Loucy (cell line): ENCODE measurements around the gene STAC.

Experiments
- H2AFZ ChIP-seq: fragments of 200-600 bp; sonication (generic); 2 replicates; pipeline ENCODE4 v1.6.0; 2016; ENCODE audit warnings: antibody characterized with exemption, mild to moderate bottlenecking, low read length, moderate library complexity
- H3F3A ChIP-seq: fragments of 200-600 bp; 2 replicates; pipeline ENCODE4 v1.6.0; 2016; ENCODE audit warnings: antibody characterized with exemption, low read depth, mild to moderate bottlenecking
- H3K27me3 ChIP-seq: fragments of 200-600 bp; sonication (generic); 2 replicates; pipeline ENCODE4 v1.6.1; 2014; ENCODE audit warnings: low read length, mild to moderate bottlenecking; ENCODE audit not compliant: insufficient read depth, poor library complexity, severe bottlenecking
- H3K36me3 ChIP-seq: fragments of 200-600 bp; sonication (generic); 2 replicates; pipeline ENCODE4 v1.6.1; 2016; ENCODE audit warnings: low read length; ENCODE audit not compliant: insufficient read depth
- H3K4me1 ChIP-seq: fragments of 200-600 bp; sonication (generic); 2 replicates; pipeline ENCODE4 v1.5.1; 2014; ENCODE audit warnings: low read length, mild to moderate bottlenecking; ENCODE audit not compliant: insufficient read depth, poor library complexity, severe bottlenecking
- H3K4me2 ChIP-seq: fragments of 200-600 bp; sonication (generic); 2 replicates; pipeline ENCODE4 v1.6.0; 2014; ENCODE audit warnings: antibody characterized with exemption, low read length, low read depth, mild to moderate bottlenecking; ENCODE audit not compliant: poor library complexity, severe bottlenecking
- H3K4me3 ChIP-seq: fragments of 200-600 bp; sonication (generic); 2 replicates; pipeline ENCODE4 v1.5.1; 2014; ENCODE audit warnings: low read length, mild to moderate bottlenecking, mixed read lengths; ENCODE audit not compliant: poor library complexity, severe bottlenecking
- H3K79me2 ChIP-seq: fragments of 200-600 bp; sonication (generic); 2 replicates; pipeline ENCODE4 v1.6.1; 2014; ENCODE audit warnings: low read length; ENCODE audit not compliant: insufficient read depth
- H3K9ac ChIP-seq: fragments of 200-600 bp; sonication (generic); 2 replicates; pipeline ENCODE4 v1.6.0; 2014; ENCODE audit warnings: mild to moderate bottlenecking, low read depth, low read length, moderate library complexity; ENCODE audit not compliant: poor library complexity, severe bottlenecking
- H3K9me2 ChIP-seq: fragments of 200-600 bp; sonication (generic); replicated peaks from 2 replicates; pipeline ENCODE4 v1.6.1; 2016; ENCODE audit warnings: low read depth, low read length, mixed read lengths
- H3K9me3 ChIP-seq: fragments of 200-600 bp; sonication (generic); 2 replicates; pipeline ENCODE4 v1.6.1; 2014; ENCODE audit warnings: mild to moderate bottlenecking, antibody characterized with exemption, low read length, low read depth; ENCODE audit not compliant: insufficient read depth
- H4K20me1 ChIP-seq: fragments of 200-600 bp; sonication (generic); 2 replicates; pipeline ENCODE4 v1.6.0; 2014; ENCODE audit warnings: antibody characterized with exemption, low read length, mild to moderate bottlenecking; ENCODE audit not compliant: insufficient read depth, poor library complexity, severe bottlenecking
- EZH2phosphoT487 ChIP-seq: fragments of 200-600 bp; IDR thresholded peaks from 2 replicates; pipeline ENCODE4 v1.6.1; 2018; ENCODE audit warnings: antibody characterized with exemption, mild to moderate bottlenecking, moderate library complexity, borderline replicate concordance
- TF ChIP-seq, protein P1 (sequence below): fragments of 200-600 bp; sonication (generic); conservative IDR thresholded peaks from 2 replicates; pipeline ENCODE4 v1.5.1; 2014; ENCODE audit warnings: mild to moderate bottlenecking, antibody characterized with exemption, low read length

The STAC gene

GRCh38 chr3:36512555-36512954 lies 132.3 kb downstream of the STAC start:
- H3K36me3 ChIP-seq, result peaks cover 10% of the 10 kb centered on the region; the same call in 1 of the 2 replicates
- no peaks in the 10 kb centered on the region for H3K79me2 ChIP-seq
- no peak overlapping the region for H3K4me2 ChIP-seq
- H2AFZ ChIP-seq, result no peak overlapping the region
- no peak overlapping the region for H3K4me3 ChIP-seq
- no peaks in the 10 kb centered on the region for H4K20me1 ChIP-seq
- H3K27me3 ChIP-seq, result no peaks in the 10 kb centered on the region
- H3K9ac ChIP-seq, result no peak overlapping the region
- H3K9me3 ChIP-seq, result no peaks in the 10 kb centered on the region
- no peaks in the 10 kb centered on the region for H3K4me1 ChIP-seq
- no peaks in the 10 kb centered on the region for H3K9me2 ChIP-seq
- H3F3A ChIP-seq, result no peaks in the 10 kb centered on the region
- TF ChIP-seq EZH2phosphoT487, result no peak
- TF ChIP-seq, protein P1, sequence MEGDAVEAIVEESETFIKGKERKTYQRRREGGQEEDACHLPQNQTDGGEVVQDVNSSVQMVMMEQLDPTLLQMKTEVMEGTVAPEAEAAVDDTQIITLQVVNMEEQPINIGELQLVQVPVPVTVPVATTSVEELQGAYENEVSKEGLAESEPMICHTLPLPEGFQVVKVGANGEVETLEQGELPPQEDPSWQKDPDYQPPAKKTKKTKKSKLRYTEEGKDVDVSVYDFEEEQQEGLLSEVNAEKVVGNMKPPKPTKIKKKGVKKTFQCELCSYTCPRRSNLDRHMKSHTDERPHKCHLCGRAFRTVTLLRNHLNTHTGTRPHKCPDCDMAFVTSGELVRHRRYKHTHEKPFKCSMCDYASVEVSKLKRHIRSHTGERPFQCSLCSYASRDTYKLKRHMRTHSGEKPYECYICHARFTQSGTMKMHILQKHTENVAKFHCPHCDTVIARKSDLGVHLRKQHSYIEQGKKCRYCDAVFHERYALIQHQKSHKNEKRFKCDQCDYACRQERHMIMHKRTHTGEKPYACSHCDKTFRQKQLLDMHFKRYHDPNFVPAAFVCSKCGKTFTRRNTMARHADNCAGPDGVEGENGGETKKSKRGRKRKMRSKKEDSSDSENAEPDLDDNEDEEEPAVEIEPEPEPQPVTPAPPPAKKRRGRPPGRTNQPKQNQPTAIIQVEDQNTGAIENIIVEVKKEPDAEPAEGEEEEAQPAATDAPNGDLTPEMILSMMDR, result no peak

DNA sequence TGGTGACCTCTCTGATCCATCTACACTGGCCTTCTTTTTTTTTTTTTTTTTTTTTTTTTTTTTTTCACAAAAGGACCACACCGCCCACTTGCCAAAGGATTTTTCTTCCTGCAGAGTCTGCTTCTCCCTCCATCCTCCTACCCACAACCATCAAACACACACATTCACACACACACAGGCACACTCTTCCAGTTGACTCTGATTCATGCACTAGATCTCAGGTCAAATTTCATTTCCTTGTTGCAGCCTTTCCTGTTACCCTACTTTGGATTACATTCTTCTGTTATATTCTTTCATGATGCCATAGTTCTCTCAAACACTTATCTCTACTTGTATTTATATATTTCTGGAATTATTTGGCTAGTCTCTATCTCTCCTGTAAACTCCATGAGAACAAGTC lies 133.9 kb downstream of the STAC start:
- no peaks in the 10 kb centered on the region for H3K79me2 ChIP-seq
- no peak overlapping the region for H2AFZ ChIP-seq
- no peak overlapping the region for H3K4me3 ChIP-seq
- no peaks in the 10 kb centered on the region for H3F3A ChIP-seq
- TF ChIP-seq, protein P1, result no peak
- TF ChIP-seq EZH2phosphoT487, result no peak
- no peaks in the 10 kb centered on the region for H3K27me3 ChIP-seq
- no peak overlapping the region for H3K9ac ChIP-seq
- H4K20me1 ChIP-seq, result no peaks in the 10 kb centered on the region
- no peaks in the 10 kb centered on the region for H3K9me2 ChIP-seq
- H3K36me3 ChIP-seq, result peaks cover 6% of the 10 kb centered on the region; the same call in 1 of the 2 replicates
- H3K9me3 ChIP-seq, result no peaks in the 10 kb centered on the region
- no peak overlapping the region for H3K4me2 ChIP-seq
- H3K4me1 ChIP-seq, result no peaks in the 10 kb centered on the region

GRCh38 chr3:36519682-36520081 lies 139.4 kb downstream of the STAC start:
- Histone ChIP-seq H3F3A (no peaks in the 10 kb centered on the region), H4K20me1 (no peaks in the 10 kb centered on the region), H3K36me3 (no peaks in the 10 kb centered on the region), H2AFZ (no peak overlapping the region), H3K79me2 (no peaks in the 10 kb centered on the region), H3K27me3 (no peaks in the 10 kb centered on the region), H3K9ac (no peak overlapping the region), H3K9me2 (no peaks in the 10 kb centered on the region), H3K4me1 (no peaks in the 10 kb centered on the region), H3K9me3 (no peaks in the 10 kb centered on the region), H3K4me2 (no peak overlapping the region), H3K4me3 (no peak overlapping the region)
- no peak for TF ChIP-seq EZH2phosphoT487
- TF ChIP-seq, protein P1, result no peak
